ENCODE results near the gene SAFB2. TPM values are rescaled to one million over a fixed set of nuclear protein-coding genes. Genes with fewer than 3 reads are reported as not detected.

Gene SAFB2
- total RNA-seq: 10 to 100 TPM; 24.1 to 28.0 TPM

GRCh38 chr19:5622465-5623396 is at the start of gene SAFB2, which contains the start of gene SAFB:
Gene SAFB2 (minus strand): TSS chr19:5622776. CDS start chr19:5622715, 61 bp downstream.
Gene SAFB (plus strand): TSS chr19:5623083. CDS start chr19:5623206, 123 bp downstream.

GRCh38 chr19:5567360-5567969 is 55.1 kb downstream of the SAFB2 start, which contains the start of gene TINCR:
Gene TINCR (minus strand): TSS chr19:5567953.

Small RNA genes within 50 kb of the gene (small RNA-seq; reads per million reads assigned to genes)
- 0.17 to 0.29 reads per million in 2 donors for gene SNRPEP4

Other genes with a start within 250 kb of the SAFB2 start
- gene ZNRF4, start 167.4 kb downstream of the SAFB2 start, total RNA-seq: not detected
- under 1 TPM in 1 of 2 donors, not detected in 1; 1.00 TPM for gene TINCR, start 54.8 kb downstream of the SAFB2 start, total RNA-seq
- 10 to 100 TPM; 36.8 to 52.0 TPM for gene SAFB, start 307 bp upstream of the SAFB2 start, total RNA-seq
- gene MICOS13, start 57.7 kb upstream of the SAFB2 start, total RNA-seq: 10 to 100 TPM; 22.6 to 32.3 TPM
- 1 to 10 TPM; 3.0 to 7.9 TPM for gene HSD11B1L, start 58.3 kb upstream of the SAFB2 start, total RNA-seq
- 100 to 1,000 TPM; 226 to 259 TPM for gene RPL36, start 67.5 kb upstream of the SAFB2 start, total RNA-seq
- gene LONP1, start 97.4 kb upstream of the SAFB2 start, total RNA-seq: 100 to 1,000 TPM in 1 of 2 donors, 10 to 100 TPM in 1; 63.0 to 108 TPM
- gene CATSPERD, start 97.9 kb upstream of the SAFB2 start, total RNA-seq: not detected
- gene PRR22, start 162.0 kb upstream of the SAFB2 start, total RNA-seq: 1 to 10 TPM in 1 of 2 donors, under 1 TPM in 1; 0.33 to 1.4 TPM
- 10 to 100 TPM; 45.1 to 55.9 TPM for gene DUS3L, start 168.4 kb upstream of the SAFB2 start, total RNA-seq
- gene NRTN, start 182.3 kb upstream of the SAFB2 start, total RNA-seq: 1 to 10 TPM; 1.0 to 2.0 TPM
- gene FUT6, start 216.9 kb upstream of the SAFB2 start, total RNA-seq: not detected
- not detected for gene FUT3, start 228.7 kb upstream of the SAFB2 start, total RNA-seq
- gene FUT5, start 247.8 kb upstream of the SAFB2 start, total RNA-seq: not detected

Measured in melanocyte of skin (primary cell).